Thyroid gland (tissue), 4 donors: ENCODE measurements around the gene SND1. TPM values are rescaled to one million over a fixed set of nuclear protein-coding genes. Genes with fewer than 3 reads are reported as not detected.

Experiments used
- DNase-seq, 2 donors: peaks; one replicate each; pipeline ENCODE4 v3.0.0-alpha.2; 2019
- H3K27ac ChIP-seq, 3 donors: fragments of 200-600 bp; sonication (generic); 1 replicate in 2 of 3; 2 replicates in 1 of 3; pipeline ENCODE4 v1.5.1; 2016 to 2019; ENCODE audit warnings: mild to moderate bottlenecking in 1 of 3, moderate library complexity in 1 of 3
- H3K27me3 ChIP-seq: fragments of 200-600 bp; sonication (generic); one replicate; pipeline ENCODE4 v1.5.1; 2019
- H3K36me3 ChIP-seq, 2 donors: fragments of 200-600 bp; sonication (generic); one replicate each; pipeline ENCODE4 v1.5.1; 2016 to 2019
- H3K4me1 ChIP-seq, 2 donors: fragments of 200-600 bp; sonication (generic); one replicate each; pipeline ENCODE4 v1.5.1; 2017 to 2019
- H3K4me3 ChIP-seq, 3 donors: fragments of 200-600 bp; sonication (generic); replicated peaks in 1 of 3; 1 replicate in 2 of 3; 2 replicates in 1 of 3; pipeline ENCODE4 v1.5.1; 2016; ENCODE audit warnings: mild to moderate bottlenecking in 1 of 3
- H3K9me3 ChIP-seq: fragments of 200-600 bp; sonication (generic); one replicate; pipeline ENCODE4 v1.5.1; 2017
- POLR2A ChIP-seq, 2 donors: fragments of 450-650 bp; IDR thresholded peaks; one replicate each; pipeline ENCODE4 v1.6.1; 2017; ENCODE audit warnings: antibody characterized with exemption in 2 of 2, mild to moderate bottlenecking in 2 of 2, moderate library complexity in 1 of 2
- WGBS, 2 donors: methylation state at CpG; one replicate each; pipeline ENCODE4 v1.1.5; 2017; 5-methylcytosine and 5-hydroxymethylcytosine counted together
- intact Hi-C: fragments of 100-400 bp; cut with DNase I; formaldehyde crosslinking; loops from one replicate; pipeline ENCODE4 v1.15.1; 2023
- total RNA-seq, 4 donors: library from RNA; depleted of rRNA; stranded (reverse); fragments of >200 nt; gene quantifications; one replicate each; pipeline ENCODE4 v1.2.3, GENCODE V29; 2016
- TF ChIP-seq, protein P1 (sequence below), 6 experiments: fragments of 200-600 bp in 3 of 6; fragments of 450-650 bp in 3 of 6; sonication (generic) in 3 of 6; IDR thresholded peaks; one replicate each; pipeline ENCODE4 v1.5.1; 2016 to 2019; ENCODE audit warnings: antibody characterized with exemption in 6 of 6, mild to moderate bottlenecking in 2 of 6, inconsistent platforms in 1 of 6, moderate library complexity in 1 of 6

SND1 gene
- total RNA-seq, 4 donors from 2014 or later: 126 to 167 (median 144) TPM

DNA sequence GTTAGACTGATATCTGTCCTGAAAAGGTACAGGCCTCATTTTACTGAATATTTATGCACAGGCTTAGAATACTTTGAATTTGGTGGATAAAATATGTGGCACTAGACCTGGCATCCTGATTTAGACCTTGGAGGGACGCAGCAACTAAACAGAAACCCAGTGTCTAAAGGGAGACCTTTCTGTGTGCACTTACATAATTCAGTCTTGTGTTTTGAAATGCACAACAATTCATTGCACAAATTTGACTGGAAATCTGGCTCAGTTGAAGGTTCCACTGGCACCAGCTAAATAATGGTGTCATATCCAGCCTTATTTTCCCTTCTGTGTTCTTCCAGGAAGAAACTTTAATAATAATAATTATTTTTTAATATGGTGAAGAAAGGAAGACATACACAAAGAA, 142.1 kb downstream of the SND1 start:
- TF ChIP-seq, protein P1, sequence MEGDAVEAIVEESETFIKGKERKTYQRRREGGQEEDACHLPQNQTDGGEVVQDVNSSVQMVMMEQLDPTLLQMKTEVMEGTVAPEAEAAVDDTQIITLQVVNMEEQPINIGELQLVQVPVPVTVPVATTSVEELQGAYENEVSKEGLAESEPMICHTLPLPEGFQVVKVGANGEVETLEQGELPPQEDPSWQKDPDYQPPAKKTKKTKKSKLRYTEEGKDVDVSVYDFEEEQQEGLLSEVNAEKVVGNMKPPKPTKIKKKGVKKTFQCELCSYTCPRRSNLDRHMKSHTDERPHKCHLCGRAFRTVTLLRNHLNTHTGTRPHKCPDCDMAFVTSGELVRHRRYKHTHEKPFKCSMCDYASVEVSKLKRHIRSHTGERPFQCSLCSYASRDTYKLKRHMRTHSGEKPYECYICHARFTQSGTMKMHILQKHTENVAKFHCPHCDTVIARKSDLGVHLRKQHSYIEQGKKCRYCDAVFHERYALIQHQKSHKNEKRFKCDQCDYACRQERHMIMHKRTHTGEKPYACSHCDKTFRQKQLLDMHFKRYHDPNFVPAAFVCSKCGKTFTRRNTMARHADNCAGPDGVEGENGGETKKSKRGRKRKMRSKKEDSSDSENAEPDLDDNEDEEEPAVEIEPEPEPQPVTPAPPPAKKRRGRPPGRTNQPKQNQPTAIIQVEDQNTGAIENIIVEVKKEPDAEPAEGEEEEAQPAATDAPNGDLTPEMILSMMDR (IDR thresholded peaks at IDR 0.05): no peak
- no peak for TF ChIP-seq POLR2A (IDR thresholded peaks at IDR 0.05)
- DNase-seq: no peak

DNA sequence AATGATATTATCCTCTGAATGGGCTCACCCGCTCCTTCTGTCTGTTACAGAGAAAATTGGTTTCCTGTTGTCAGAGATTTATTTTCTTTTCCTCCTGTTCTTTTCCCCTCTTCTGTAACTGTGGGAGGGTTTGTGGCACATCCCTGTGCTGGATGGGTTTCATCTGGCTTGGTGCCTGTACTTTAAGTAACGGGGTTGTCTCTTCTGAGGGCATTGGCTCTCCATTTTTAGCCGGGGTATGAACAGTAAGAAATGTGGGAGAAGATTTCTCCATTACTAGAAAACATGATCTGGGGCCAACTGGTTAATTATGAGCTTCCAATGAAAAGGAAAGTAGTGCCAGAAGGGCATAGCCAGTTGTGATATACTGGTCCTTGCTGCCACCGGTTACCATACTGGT, 142.6 kb downstream of the SND1 start:
- intact Hi-C loops: no loop called here
- Histone ChIP-seq H3K4me1 (peaks cover 0 to 18% of the 10 kb centered on the region in 2 donors), H3K27ac (no peak overlapping the region), H3K9me3 (no peaks in the 10 kb centered on the region), H3K27me3 (no peaks in the 10 kb centered on the region), H3K36me3 (no peaks in the 10 kb centered on the region), H3K4me3 (no peak overlapping the region)
- DNase-seq: no peak
- no peak for TF ChIP-seq POLR2A (IDR thresholded peaks at IDR 0.05)
- TF ChIP-seq, protein P1 (IDR thresholded peaks at IDR 0.05): no peak
- WGBS, 2 donors: 76 to 81% methylated on average over 4 of the region's 4 CpGs

More for the DNA sequence above, 142.1 kb downstream of the SND1 start:
- H3K27me3 ChIP-seq: no peaks in the 10 kb centered on the region
- no peaks in the 10 kb centered on the region for H3K36me3 ChIP-seq
- H3K4me1 ChIP-seq: peaks cover 0 to 18% of the 10 kb centered on the region in 2 donors
- intact Hi-C loops: no loop called here
- no peak overlapping the region for H3K27ac ChIP-seq
- no peak overlapping the region for H3K4me3 ChIP-seq
- H3K9me3 ChIP-seq: no peaks in the 10 kb centered on the region
- WGBS, 2 donors: 76 to 81% methylated on average over 1 of the region's 1 CpG

DNA sequence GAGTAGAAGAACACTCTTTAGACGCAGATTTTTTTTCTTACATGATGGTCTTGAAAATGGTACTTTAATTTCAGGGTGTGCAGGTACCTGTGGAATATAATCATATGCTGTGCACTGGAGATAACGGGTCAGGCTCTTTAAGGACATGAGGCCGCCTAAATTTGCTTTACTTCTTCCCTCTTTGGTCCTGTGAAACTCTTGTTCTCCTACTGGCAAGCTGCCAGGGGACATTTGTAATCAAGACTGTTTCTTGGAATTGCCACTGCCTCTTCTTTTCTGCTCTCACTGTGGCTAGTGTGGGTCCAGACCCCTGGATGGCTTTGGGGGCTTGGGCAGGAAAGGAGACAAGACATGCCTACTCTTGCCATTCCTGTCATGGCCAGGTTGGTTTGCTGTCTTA, 146.0 kb downstream of the SND1 start:
- TF ChIP-seq, protein P1 (IDR thresholded peaks at IDR 0.05): no peak
- TF ChIP-seq POLR2A (IDR thresholded peaks at IDR 0.05): no peak
- intact Hi-C loops: no loop called here
- WGBS, 2 donors: 81 to 92% methylated on average over 3 of the region's 3 CpGs
- Histone ChIP-seq H3K27me3 (no peaks in the 10 kb centered on the region), H3K27ac (no peak overlapping the region), H3K9me3 (no peaks in the 10 kb centered on the region), H3K4me1 (peaks cover 0 to 14% of the 10 kb centered on the region in 2 donors), H3K36me3 (no peaks in the 10 kb centered on the region), H3K4me3 (no peak overlapping the region)
- peak in 1 of 2 donors; percentile 15 for DNase-seq

DNA sequence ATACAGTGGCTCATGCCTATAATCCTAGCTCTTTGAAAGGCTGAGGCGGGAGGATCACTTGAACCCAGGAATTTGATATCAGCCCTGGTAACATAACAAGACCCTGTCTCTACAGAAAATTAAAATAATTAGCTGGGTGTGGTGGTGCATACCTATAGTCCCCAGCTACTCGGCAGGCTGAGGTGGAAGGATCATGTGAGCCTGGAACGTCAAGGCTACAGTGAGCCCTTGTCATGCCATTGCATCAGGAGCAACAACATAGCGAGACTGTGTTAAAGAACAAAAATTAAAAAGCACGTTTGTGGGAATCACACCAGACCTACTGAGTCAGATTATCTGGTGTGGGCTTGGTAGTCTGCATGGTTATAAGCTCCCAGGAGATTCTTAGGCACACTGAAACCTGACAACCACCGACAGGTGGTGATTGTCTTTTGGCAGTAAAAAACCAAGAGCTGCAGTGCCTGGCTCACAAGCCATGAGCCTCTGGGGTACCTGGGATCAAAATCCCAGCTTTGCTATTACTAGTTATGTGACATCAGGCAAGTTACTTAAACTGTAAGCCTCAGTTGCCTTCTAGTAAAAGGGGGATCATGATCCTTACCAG, 146.9 kb downstream of the SND1 start:
- Histone ChIP-seq H3K27ac (no peak overlapping the region), H3K4me1 (peaks cover 0 to 7% of the 10 kb centered on the region in 2 donors), H3K36me3 (no peaks in the 10 kb centered on the region), H3K27me3 (no peaks in the 10 kb centered on the region), H3K4me3 (no peak overlapping the region), H3K9me3 (no peaks in the 10 kb centered on the region)
- WGBS, 2 donors: 80 to 97% methylated on average over 6 of the region's 6 CpGs
- DNase-seq: no peak
- intact Hi-C loops: no loop called here
- no peak for TF ChIP-seq POLR2A (IDR thresholded peaks at IDR 0.05)
- TF ChIP-seq, protein P1 (IDR thresholded peaks at IDR 0.05): no peak

DNA sequence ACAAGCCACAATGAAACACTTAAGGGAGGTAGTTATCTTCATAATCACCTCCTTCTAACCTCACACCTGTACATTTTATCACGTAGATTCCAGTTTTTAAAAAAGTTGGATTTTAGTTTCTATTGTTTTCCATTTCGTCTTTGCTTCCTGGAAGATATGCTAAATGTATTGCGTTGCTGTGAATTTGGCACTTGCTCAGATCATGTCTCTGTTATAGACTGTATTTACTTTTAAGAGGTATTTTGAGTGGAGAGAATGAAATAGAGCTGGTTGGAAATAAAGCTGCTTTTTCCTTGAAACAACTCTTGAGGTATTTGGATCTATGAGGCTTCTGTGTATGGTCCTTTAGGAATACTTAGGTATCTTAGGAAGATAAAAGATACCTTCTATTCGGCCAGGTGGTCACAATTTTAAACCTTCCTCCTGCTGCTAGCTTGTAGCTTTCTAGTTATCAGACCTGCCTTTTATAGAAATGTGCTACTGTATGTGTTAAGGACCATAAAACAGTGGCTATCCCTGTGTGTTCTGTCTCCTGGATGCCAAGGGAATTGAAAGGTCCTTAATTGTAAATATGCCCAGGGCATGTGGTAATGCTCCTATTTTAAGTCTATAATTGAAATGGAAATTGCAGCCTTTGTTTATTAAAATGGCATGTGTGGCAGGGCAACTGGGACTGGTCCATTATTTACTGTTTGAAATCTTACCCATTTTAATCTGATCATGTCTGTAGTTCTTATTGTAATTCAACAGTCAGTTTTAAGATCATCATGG, 147.7 kb downstream of the SND1 start:
- Histone ChIP-seq H3K36me3 (no peaks in the 10 kb centered on the region), H3K27ac (no peak overlapping the region), H3K27me3 (no peaks in the 10 kb centered on the region), H3K4me3 (no peak overlapping the region), H3K9me3 (no peaks in the 10 kb centered on the region), H3K4me1 (peaks cover 0 to 5% of the 10 kb centered on the region in 2 donors)
- DNase-seq: no peak
- intact Hi-C loops: no loop called here
- 90 to 93% methylated on average over 4 of the region's 4 CpGs for WGBS, 2 donors
- TF ChIP-seq POLR2A (IDR thresholded peaks at IDR 0.05): no peak
- TF ChIP-seq, protein P1 (IDR thresholded peaks at IDR 0.05): no peak
